HTERT RPE-1 (cell line): Measurements from ENCODE around the gene ADAM17.
"Not testable (repeated sequence)": the region's sequence is repeated elsewhere in the genome, so short reads cannot be mapped to it uniquely, and the experiment has no call there.

Experiments
- in situ Hi-C: fragments of 300-500 bp; cut with MboI; formaldehyde crosslinking; loops from 4 replicates; pipeline ENCODE4 v1.14.3; 2020; ENCODE audit warnings: low sequenced_read_pairs

Gene ADAM17

GRCh38 chr2:9555297-9556120, at the start of gene ADAM17:
TSS of gene ADAM17 (minus strand) at chr2:9555830. CDS start at chr2:9555605, 225 bp downstream.
- in situ Hi-C loops = no loop called here

GRCh38 chr2:9602412-9602811, 46.8 kb upstream of the ADAM17 start:
- in situ Hi-C loops = no loop called here

DNA sequence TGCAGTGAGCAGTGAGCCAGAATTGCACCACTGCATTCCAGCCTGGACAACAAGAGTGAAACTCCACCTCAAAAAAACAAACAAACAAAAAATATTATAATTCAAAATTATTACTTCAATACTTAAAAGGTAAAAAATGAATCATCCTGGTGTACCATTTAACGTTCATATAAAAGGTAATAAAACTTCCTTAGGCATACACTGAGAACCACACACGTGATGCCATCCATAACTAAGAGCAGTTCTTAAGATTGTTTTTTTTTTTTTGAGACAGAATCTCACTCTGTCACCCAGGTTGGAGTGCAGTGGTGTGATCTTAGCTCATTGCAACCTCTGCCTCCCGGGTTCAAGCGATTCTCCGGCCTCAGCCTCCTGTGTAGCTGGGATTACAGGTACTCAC, 45.8 kb upstream of the ADAM17 start:
- in situ Hi-C loops = no loop called here

- in situ Hi-C loops = no loop called here
Observed at GRCh38 chr2:9599430-9599829, 43.8 kb upstream of the ADAM17 start.

GRCh38 chr2:9596621-9597311, 41.1 kb upstream of the ADAM17 start:
- in situ Hi-C loops = no loop called here

- in situ Hi-C loops = no loop called here
Observed at GRCh38 chr2:9595746-9596145, 40.1 kb upstream of the ADAM17 start.

- in situ Hi-C loops = not testable (repeated sequence)
Observed at GRCh38 chr2:9595256-9595655, 39.6 kb upstream of the ADAM17 start.

GRCh38 chr2:9594366-9595054, 38.9 kb upstream of the ADAM17 start:
- in situ Hi-C loops = no loop called here

- in situ Hi-C loops = no loop called here
Observed at GRCh38 chr2:9593925-9594324, 38.3 kb upstream of the ADAM17 start.

GRCh38 chr2:9592699-9593098, 37.1 kb upstream of the ADAM17 start:
- in situ Hi-C loops = no loop called here

- in situ Hi-C loops = no loop called here
Observed at GRCh38 chr2:9590641-9591040, 35.0 kb upstream of the ADAM17 start.

GRCh38 chr2:9586465-9586864, 30.8 kb upstream of the ADAM17 start:
- in situ Hi-C loops = no loop called here

GRCh38 chr2:9585486-9585885, 29.9 kb upstream of the ADAM17 start:
- in situ Hi-C loops = no loop called here

DNA sequence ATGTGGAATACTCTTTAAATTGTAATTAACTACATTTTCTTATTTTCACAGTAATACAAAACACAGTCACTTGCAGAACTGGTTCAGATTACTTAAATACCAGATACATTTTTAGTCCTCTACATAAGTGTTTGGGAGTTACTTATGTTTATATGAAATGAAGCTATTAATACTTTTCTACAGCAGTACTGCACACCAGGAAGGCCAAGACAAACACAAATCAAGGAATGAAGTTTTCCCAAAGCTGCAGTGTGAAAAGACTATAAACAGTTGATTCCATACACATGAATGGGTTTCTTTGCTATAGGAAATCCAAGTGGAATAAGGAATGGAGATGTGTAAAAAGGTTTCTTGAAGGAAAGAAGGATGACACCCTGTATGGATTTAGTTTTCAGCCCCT, 29.3 kb upstream of the ADAM17 start:
- in situ Hi-C loops = not testable (repeated sequence)

- in situ Hi-C loops = no loop called here
Observed at GRCh38 chr2:9582624-9583023, 27.0 kb upstream of the ADAM17 start.

GRCh38 chr2:9578467-9579235, 23.0 kb upstream of the ADAM17 start:
- in situ Hi-C loops = no loop called here

DNA sequence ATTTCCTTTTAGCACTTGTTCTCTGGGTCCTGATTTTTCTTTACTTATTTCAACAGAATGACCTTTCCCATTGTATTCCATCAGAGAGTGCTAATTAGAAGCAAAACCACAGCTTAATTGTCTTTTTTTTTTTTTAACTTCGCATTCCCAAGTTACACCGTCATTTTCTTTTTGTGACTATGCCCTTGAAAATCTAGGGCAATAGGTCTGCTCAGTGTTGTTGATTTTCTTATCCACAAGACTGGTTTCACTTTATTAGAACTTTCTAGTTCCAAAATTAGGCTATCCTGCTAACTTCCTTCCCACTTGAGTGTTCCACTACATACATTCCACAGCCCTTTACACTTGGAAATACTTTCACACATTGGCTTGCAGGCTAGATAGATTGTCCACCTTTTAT, 18.7 kb upstream of the ADAM17 start:
- in situ Hi-C loops = no loop called here

- in situ Hi-C loops = no loop called here
Observed at GRCh38 chr2:9573840-9574239, 18.2 kb upstream of the ADAM17 start.

DNA sequence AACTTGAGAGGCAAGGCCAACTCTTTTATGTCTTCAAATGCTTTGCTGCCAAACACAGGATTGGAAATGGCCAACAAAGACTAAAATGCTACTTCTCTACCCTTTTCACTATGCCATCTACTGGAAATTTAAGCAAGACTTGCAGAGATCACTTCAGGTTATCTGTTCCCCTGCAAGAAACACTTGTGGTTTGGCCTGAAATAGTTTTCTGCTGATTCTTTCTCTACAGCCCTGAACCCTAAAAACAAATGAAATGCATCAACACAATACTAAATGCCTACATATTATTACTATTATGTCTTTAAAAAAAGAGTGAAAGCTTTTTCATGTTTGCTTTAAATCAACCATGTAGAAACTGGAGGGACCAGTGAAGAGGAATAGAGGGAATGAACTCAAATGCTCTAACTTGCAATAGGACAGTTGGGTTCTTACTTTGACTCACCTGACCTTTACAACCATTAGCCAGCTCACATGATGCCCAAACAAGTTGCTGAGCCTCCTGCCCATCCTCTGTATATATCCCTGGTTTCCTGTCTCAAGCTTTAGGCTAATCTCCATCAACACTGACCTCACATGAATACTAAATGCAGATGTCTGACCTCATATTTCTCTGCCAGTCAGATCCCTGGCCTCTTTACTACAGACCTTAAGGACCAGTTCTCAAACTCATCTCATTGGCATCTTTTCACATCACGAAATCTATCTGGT, 17.5 kb upstream of the ADAM17 start:
- in situ Hi-C loops = no loop called here
